ENCODE results near the gene PIGL.

The PIGL gene

GRCh38 chr17:16371742-16372141, 154.7 kb downstream of the PIGL start:
- H3K27ac Mint-ChIP-seq, result no peak overlapping the region
- H3K4me3 Mint-ChIP-seq, result no peak overlapping the region
- no peaks in the 10 kb centered on the region for H3K4me1 Mint-ChIP-seq
- no peaks in the 10 kb centered on the region for H3K27me3 Mint-ChIP-seq
- no peak for DNase-seq
- ATAC-seq, result no peak
- H3K9me3 Mint-ChIP-seq, result no peaks in the 10 kb centered on the region

- H3K9me3 Mint-ChIP-seq, result no peaks in the 10 kb centered on the region
- no peak for ATAC-seq
- no peaks in the 10 kb centered on the region for H3K27me3 Mint-ChIP-seq
- DNase-seq, result no peak
- H3K27ac Mint-ChIP-seq, result no peak overlapping the region
- no peak overlapping the region for H3K4me3 Mint-ChIP-seq
- no peaks in the 10 kb centered on the region for H3K4me1 Mint-ChIP-seq
Observed at GRCh38 chr17:16374146-16374938, 157.3 kb downstream of the PIGL start.
